ENCODE measurements around the gene TMEM89. TPM values are rescaled to one million over a fixed set of nuclear protein-coding genes. Genes with fewer than 3 reads are reported as not detected.

Gene TMEM89
- polyA plus RNA-seq, 2 of the 4 experiments (the other 2 are of a cell fraction), result not detected

DNA sequence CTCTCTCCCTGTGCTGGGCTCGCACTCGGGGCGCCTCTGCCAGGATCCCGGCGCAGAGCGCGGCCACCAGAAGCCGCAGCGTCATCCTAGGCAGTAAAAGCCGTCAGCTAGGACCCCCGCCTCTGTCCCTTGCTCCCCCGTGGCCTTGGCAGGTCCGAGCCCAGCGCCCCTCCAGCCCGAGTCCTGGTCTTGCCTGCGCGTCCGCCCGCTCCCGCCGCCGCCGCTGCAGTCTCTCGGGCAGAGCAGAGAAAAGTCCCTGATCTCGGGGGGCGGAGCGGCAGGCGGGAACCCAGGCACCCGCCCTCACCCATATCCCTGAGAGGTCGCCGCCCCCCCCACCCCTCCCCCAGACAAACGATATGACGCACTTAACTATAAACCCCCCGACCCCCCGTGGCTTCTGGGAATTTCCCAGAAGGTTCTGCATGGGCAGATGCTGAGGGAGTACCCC, 26.5 kb downstream of the TMEM89 start, which contains the start of gene COL7A1:
Gene COL7A1 (minus strand): TSS at position 255 of the 451 bp plus-strand sequence. CDS start 170 bp downstream, at position 85.
- H3K9me3 ChIP-seq, result no peaks in the 10 kb centered on the region
- ChIA-PET POLR2A (interaction anchor here (1.2 kb wide), 1 partner anchor 68 kb away, joined by 5 read pairs; the partner anchor contains the start of gene CELSR3), CTCF (interaction anchor here (4.6 kb wide), 1 partner anchor 40 kb away, joined by 19 read pairs; the partner anchor contains the start of gene SLC26A6)
- H3K4me1 ChIP-seq, result peaks cover 80% of the 10 kb centered on the region
- H3K4me2 ChIP-seq, result peak within 1 kb of the TSS; percentile 96
- peak; percentile 38 to 64 for ATAC-seq
- H3K4me3 ChIP-seq, result peak within 1 kb of the TSS; percentile 84
- DNase-seq (ENCODE audit: low read depth in 1 of 2, low spot score in 1 of 2), result no peak
- FAIRE-seq, result no peak
- peak within 1 kb of the TSS; percentile 99 to 100 for H3K27ac ChIP-seq
- TF ChIP-seq, protein P1, sequence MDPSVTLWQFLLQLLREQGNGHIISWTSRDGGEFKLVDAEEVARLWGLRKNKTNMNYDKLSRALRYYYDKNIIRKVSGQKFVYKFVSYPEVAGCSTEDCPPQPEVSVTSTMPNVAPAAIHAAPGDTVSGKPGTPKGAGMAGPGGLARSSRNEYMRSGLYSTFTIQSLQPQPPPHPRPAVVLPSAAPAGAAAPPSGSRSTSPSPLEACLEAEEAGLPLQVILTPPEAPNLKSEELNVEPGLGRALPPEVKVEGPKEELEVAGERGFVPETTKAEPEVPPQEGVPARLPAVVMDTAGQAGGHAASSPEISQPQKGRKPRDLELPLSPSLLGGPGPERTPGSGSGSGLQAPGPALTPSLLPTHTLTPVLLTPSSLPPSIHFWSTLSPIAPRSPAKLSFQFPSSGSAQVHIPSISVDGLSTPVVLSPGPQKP (IDR thresholded peaks at IDR 0.05; ENCODE audit: low read depth, low read length), result no peak
- no peak for TF ChIP-seq BHLHE40 (IDR thresholded peaks at IDR 0.05; ENCODE audit: low read depth, low read length)
- peak; percentile 86 for TF ChIP-seq POLR2A (IDR thresholded peaks at IDR 0.05; ENCODE audit: low read length)
- TF ChIP-seq HDAC2 (IDR thresholded peaks at IDR 0.05), result no peak
- TF ChIP-seq MAFK (IDR thresholded peaks at IDR 0.05; ENCODE audit: partially characterized antibody), result no peak
- TF ChIP-seq NFE2L2 (conservative IDR thresholded peaks at IDR 0.05; ENCODE audit: low read length), result no peak
- WGBS (ENCODE audit: missing lambda C conversion rate), result 4% methylated on average over 4 of the region's 35 CpGs

DNA sequence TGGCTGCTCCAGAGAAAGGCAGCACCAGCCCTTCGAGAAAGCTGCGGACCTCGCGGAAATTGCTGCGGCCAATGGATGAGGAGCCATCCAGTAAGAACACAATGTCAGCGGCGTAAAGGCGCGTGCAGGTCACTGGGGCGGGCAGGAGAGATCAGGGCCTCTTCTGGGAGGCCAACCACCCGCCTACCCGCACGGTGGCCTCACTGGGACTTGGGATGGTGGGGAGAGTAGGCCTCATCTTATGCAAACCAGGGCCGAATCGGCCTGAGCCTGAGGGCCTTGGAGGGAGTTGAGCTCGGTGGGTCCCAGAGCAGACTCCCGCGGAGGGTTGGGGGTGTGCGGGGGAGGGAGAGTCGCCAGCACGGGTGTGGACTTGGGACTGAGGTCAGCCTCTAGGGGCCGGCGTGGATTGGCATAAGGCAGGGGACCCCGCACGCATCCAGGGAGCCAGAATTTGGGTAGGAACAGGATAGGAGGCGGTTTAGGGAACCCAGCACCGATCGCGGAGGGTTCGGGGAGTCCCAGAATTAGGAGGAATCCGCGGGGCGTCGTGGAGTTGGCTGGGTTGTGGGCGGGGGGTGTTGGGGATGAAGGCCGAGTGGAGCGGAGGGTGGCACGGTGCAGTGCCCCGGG, 27.0 kb downstream of the TMEM89 start:
- FAIRE-seq, result no peak
- Histone ChIP-seq H3K4me2 (peak overlapping the region; percentile 96), H3K4me1 (peaks cover 77% of the 10 kb centered on the region), H3K9me3 (no peaks in the 10 kb centered on the region), H3K27ac (peak overlapping the region; percentile 99 to 100), H3K4me3 (peak overlapping the region; percentile 84)
- ChIA-PET POLR2A (no interaction called here), CTCF (no interaction called here)
- TF ChIP-seq CBX2 (IDR thresholded peaks at IDR 0.05; ENCODE audit: borderline replicate concordance, low read depth) (no peak), JUN (IDR thresholded peaks at IDR 0.05) (0 out of 5 replicates have a peak, but pooled peaks of 1 of the 2 experiments have one; percentile 30)
- TF ChIP-seq, protein P2, sequence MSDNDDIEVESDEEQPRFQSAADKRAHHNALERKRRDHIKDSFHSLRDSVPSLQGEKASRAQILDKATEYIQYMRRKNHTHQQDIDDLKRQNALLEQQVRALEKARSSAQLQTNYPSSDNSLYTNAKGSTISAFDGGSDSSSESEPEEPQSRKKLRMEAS (IDR thresholded peaks at IDR 0.05), result 0 out of 2 replicates have a peak, but pooled peaks have one; percentile 40
- peak in 1 of 2 experiments; percentile 19; a peak in 3 of 6 replicates for ATAC-seq
- peak in 1 of 2 experiments; percentile 51 for DNase-seq (ENCODE audit: low read depth in 1 of 2, low spot score in 1 of 2)
- 0% methylated on average over 22 of the region's 39 CpGs for WGBS (ENCODE audit: missing lambda C conversion rate)

DNA sequence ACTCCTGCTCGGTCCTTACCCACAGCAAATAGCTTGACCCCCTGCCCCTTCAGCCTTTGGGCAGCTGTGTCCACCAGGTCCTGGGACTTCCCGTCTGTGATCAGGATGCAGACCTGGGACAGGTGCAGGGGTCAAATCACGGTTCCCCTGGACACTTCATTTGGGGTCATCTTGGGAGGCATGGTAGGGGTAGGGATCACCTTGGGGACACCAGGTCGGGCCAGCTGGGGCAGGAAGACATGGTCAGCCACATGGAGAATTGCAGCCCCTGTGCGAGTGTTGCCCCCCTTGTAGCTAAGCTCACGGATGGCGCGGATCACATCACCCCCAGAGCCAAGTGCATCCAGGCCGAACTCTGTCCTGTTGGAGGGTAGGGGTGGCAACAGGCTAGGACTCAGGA, 28.2 kb downstream of the TMEM89 start:
- Histone ChIP-seq H3K4me3 (peak overlapping the region; percentile 84), H3K4me2 (peak overlapping the region; percentile 96), H3K27ac (peak overlapping the region; percentile 99 to 100), H3K4me1 (peaks cover 66% of the 10 kb centered on the region), H3K9me3 (no peaks in the 10 kb centered on the region)
- no peak for DNase-seq (ENCODE audit: low read depth in 1 of 2, low spot score in 1 of 2)
- POLR2A ChIA-PET, result no interaction called here
- no peak for FAIRE-seq
- TF ChIP-seq RNF2 (IDR thresholded peaks at IDR 0.05; ENCODE audit: borderline replicate concordance, low read depth) (no peak), ZC3H11A (IDR thresholded peaks at IDR 0.05) (no peak), TFCP2L1 (CRISPR knock-in tag; IDR thresholded peaks at IDR 0.05) (no peak), RCOR1 (IDR thresholded peaks at IDR 0.05; ENCODE audit: low read depth, low read length) (no peak), ZNF302 (CRISPR knock-in tag; IDR thresholded peaks at IDR 0.05) (no peak), POLR2A (IDR thresholded peaks at IDR 0.05; ENCODE audit: low read length) (no peak), NFE2L2 (conservative IDR thresholded peaks at IDR 0.05; ENCODE audit: low read length) (no peak), FOSL2 (IDR thresholded peaks at IDR 0.05) (no peak), FOSL2 (CRISPR knock-in tag; IDR thresholded peaks at IDR 0.05) (no peak), SMC3 (IDR thresholded peaks at IDR 0.05) (no peak), MAZ (IDR thresholded peaks at IDR 0.05; ENCODE audit: borderline replicate concordance, low read depth, low read length) (no peak), JUN (IDR thresholded peaks at IDR 0.05) (no peak), EHMT2 (IDR thresholded peaks at IDR 0.05; ENCODE audit: low read depth) (no peak), CBX2 (IDR thresholded peaks at IDR 0.05; ENCODE audit: borderline replicate concordance, low read depth) (no peak), RARB (CRISPR knock-in tag; IDR thresholded peaks at IDR 0.05) (no peak), FOXS1 (CRISPR knock-in tag; IDR thresholded peaks at IDR 0.05) (no peak), RFX5 (IDR thresholded peaks at IDR 0.05) (no peak), HDAC2 (IDR thresholded peaks at IDR 0.05) (no peak)
- TF ChIP-seq, protein P3, sequence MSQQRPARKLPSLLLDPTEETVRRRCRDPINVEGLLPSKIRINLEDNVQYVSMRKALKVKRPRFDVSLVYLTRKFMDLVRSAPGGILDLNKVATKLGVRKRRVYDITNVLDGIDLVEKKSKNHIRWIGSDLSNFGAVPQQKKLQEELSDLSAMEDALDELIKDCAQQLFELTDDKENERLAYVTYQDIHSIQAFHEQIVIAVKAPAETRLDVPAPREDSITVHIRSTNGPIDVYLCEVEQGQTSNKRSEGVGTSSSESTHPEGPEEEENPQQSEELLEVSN (IDR thresholded peaks at IDR 0.05; ENCODE audit: borderline replicate concordance, low read depth), result no peak
- TF ChIP-seq, protein P4, sequence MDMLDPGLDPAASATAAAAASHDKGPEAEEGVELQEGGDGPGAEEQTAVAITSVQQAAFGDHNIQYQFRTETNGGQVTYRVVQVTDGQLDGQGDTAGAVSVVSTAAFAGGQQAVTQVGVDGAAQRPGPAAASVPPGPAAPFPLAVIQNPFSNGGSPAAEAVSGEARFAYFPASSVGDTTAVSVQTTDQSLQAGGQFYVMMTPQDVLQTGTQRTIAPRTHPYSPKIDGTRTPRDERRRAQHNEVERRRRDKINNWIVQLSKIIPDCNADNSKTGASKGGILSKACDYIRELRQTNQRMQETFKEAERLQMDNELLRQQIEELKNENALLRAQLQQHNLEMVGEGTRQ (IDR thresholded peaks at IDR 0.05), result no peak
- 66% methylated on average over 5 of the region's 9 CpGs for WGBS (ENCODE audit: missing lambda C conversion rate)
- CTCF ChIA-PET, result interaction anchor here (0.6 to 1.8 kb wide), 2 partner anchors 42 to 59 kb away, joined by 3 to 7 read pairs; partner anchors contain the start of gene SLC26A6
- no peak for ATAC-seq
